Fibroblast of skin of scalp (primary cell): ENCODE results near the gene KDM5A.
"Not testable (repeated sequence)": the region's sequence is repeated elsewhere in the genome, so short reads cannot be mapped to it uniquely, and the experiment has no call there.

Experiments
- DNase-seq: peaks from one replicate; pipeline ENCODE4 v3.0.0-alpha.2; 2013

Gene KDM5A

DNA sequence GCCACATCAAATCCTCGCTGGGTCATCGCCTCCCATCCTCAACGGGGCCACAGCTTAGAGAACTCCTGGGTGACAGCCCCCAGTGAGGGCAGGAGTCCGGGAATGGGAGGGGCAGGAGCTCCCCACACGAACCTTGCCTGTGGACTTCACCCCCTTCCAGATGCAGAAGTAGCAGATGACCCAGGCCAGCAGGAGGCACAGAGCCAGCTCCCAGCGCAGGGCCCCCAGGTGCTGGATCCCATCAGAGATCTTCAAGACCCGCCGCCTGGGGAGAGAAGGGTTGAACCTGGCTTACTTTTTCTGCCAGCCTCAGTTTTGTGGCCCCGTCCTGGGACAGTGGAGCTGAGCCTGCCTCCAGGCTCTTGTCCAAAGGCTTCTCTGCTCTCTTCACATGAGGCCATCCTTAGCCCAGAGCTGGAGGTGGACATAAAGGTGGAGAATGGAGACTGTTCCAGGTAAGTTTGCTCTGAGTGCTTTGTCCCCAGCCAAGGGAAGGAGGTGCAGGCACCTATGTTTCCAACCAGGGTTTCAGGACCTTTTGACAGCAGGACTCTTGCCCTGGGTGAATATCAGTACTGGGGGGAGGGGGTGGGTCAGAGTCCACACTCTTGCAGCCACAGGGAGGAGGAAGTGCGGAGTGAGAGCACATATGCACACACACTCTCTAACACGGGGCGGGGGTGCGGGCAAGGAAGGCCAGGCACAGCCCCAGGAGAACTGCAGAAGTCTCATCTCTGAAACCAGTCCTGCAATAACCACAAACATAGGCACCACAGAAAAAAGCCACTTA lies 151.9 kb downstream of the KDM5A start:
- DNase-seq, result no peak

DNA sequence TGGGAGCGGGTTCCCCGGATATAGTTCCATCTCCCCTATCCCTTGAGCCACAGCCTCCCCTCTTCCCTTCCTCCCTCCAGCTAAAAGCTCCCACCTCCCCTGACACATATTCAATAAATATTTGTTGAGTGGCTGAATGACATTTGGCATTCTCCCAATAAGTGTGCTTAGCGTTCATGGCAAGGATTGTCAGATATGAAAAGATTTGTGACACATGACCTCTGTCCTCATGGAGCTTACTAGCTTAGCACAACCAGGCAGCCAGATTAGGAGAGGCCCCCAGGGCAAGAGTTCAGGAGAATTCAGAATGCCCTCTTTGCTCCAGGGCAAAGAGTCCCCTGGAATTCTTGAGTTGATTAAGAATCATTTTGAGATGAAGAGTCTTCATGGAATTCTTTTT lies 152.7 kb downstream of the KDM5A start:
- DNase-seq, result no peak

DNA sequence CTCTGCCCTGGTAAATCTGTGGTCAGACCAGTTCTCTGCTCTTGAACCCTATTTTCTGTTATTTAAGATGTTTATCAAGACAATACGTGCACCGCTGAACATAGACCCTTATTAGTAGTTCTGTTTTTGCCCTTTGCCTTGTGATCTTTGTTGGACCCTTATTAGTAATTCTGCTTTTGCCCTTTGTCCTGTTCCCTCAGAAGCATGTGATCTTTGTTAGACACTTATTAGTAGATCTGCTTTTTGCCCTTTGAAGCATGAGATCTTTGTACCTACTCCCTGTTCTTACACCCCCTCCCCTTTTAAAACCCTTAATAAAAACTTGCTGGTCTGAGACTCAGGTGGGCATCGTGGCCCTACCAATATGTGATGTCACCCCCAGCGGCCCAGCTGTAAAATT lies 153.2 kb downstream of the KDM5A start:
- DNase-seq, result not testable (repeated sequence)

DNA sequence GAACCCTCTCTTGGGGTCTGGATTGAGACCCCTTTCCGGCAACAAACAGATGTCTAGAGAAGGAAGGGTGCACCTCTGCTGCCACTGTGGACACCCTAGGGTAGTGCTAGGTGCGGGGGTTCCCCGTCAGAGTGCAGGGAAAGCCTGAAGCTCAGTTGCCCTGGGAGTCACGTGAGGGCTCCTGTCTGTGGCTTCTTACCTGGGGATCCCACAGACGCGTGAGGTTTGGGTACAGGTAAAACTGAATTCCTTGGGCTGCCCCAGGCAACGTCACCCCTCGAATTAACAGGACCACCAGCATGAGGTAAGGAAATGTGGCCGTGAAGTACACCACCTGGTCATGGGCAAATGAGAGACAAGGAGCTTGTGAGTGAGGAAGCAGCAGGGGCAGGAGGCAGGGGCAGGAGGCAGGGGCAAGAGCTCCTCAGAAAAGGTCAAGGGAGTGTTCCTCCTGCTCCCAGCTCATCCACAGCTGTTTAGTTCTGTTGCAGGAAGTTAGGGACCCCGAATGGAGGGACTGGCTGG lies 154.2 kb downstream of the KDM5A start:
- no peak for DNase-seq

DNA sequence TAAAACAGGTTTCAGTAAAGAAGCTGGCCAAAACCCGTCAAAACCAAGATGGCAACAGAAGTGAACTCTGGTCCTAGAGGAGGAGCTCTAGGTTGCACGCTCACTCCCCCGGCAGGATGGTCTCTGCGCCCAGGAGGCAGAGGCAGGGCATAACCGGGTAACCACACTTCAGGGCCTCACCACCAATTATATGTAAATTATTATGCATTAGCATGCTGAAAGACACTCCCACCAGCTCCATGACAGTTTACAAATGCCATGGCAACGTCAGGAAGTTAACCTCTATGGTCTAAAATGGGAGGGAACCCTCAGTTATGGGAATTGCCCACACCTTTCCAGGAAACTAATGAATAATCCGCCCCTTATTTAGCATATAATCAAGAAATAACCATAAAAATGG lies 155.1 kb downstream of the KDM5A start:
- no peak for DNase-seq

DNA sequence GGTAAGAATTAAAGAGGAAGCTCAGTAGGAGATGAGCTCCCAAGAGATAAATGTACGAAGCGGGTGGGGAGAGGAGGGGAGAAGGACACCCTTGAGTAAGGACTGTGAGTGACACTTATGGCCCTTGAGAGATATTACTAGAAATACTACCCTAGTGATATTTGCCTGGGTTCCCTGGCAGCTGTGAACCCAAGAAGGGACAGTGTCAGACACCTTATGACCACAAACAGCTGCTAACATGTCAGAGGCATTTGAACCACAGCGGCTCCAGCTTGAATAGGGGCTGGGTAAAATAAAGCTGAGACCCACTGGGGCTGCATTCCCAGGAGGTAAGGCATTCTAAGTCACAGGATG lies 155.5 kb downstream of the KDM5A start:
- DNase-seq, result no peak

DNA sequence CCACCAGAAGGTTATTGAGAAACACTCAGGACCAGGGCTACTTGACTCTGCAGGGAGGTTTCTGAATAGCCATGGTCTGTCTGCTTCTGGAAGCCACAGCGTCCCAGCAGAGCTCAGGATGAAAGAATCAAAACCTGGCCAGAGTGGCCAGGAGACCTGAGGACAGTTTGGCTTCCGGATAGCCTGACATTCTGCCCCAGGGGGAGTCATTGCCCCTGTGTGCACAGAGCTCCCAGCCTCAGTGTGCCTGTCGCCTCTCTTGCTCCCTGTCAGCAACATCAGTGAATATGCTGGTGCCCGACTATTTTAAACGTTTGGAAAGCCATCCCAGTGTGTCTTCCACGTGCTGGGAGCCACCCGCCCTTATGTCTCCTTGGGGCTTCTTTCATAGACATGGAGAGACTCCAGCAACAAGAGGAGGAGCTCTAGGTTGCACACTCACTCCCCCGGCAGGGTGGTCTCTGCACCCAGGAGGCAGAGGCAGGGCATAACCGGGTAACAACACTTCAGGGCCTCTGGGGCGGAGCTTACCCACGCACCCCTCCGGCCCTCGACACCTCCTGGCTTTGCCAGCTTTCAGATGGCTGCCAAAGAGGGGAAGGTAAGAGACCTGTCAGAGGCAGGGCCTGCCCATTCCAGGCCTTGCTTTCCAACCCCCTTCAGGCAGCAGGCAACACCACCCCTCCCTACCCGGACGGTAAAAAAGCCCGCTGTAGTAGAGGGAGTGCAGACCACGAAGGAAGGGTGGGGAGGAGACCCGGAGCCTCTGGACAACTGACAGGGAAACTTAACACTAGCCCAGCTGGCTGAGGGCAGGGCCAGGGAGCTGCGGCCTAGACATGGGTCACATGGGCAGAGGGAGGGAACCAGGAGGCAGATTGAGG lies 156.1 kb downstream of the KDM5A start:
- no peak for DNase-seq

DNA sequence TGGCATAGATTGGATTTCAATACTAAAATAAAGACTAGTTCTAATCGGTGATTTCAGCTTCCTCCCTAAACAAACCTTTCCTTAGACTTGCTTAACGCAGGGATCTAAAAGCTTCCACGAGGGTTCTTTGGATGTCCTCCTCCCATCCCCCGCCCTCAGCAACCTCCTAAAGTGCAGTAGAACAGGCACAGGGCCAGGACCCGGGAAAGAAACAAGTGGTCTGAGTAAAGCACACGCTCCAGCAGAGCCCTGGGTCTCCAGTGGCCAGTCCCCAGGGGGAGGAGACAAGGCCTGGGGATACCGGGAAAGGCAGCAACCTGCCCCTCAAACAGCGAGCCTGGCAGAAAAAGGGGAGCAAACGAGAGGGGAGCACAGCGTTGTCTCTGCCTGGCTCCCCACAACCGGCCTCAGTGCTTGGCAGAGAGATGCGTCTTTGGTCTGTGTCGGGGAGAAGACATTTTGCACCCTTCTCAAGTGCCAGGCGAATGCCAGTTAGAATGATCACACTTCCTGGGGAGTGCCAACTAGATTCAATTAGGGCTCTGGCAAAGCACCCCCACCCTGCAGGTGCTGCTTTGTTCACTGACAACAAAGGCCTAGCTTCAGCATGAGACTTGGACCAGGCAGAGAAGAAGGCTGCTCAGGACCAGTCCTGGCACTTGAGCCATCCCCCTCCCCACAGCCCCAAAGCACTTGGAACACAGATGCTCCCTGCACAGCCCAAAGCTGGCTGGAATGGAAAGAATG lies 158.0 kb downstream of the KDM5A start:
- DNase-seq, result no peak
